ENCODE data around the gene TEKT5. TPM values are rescaled to one million over a fixed set of nuclear protein-coding genes. Genes with fewer than 3 reads are reported as not detected.
"Not testable (repeated sequence)": the region's sequence is repeated elsewhere in the genome, so short reads cannot be mapped to it uniquely, and the experiment has no call there.

TEKT5 gene
- polyA plus RNA-seq, 3 donors, result 0.16 TPM; not detected in 2

- Mint-ChIP-seq H3K4me1 (peaks cover 41% of the 10 kb centered on the region), H3K9me3 (peaks cover 0 to 3% (median 0%) of the 10 kb centered on the region in 7 donors), H3K27me3 (ENCODE audit: low read depth in 3 of 3) (peaks cover 2 to 11% (median 8%) of the 10 kb centered on the region in 3 donors), H3K27ac (no peak overlapping the region), H3K36me3 (no peaks in the 10 kb centered on the region), H3K4me3 (no peak overlapping the region)
- H3K27me3 ChIP-seq (ENCODE audit: control insufficient read depth in 2 of 2, insufficient read depth in 2 of 2, low read length in 2 of 2), result peaks cover 0 to 2% of the 10 kb centered on the region in 2 donors
- H3K4me1 ChIP-seq (ENCODE audit: control insufficient read depth in 1 of 2, insufficient read depth in 2 of 2, low read length in 2 of 2), result peaks cover 42 to 57% of the 10 kb centered on the region in 2 donors
- no peaks in the 10 kb centered on the region for H4K20me1 ChIP-seq (ENCODE audit: insufficient read depth, low read length)
- WGBS (ENCODE audit: insufficient coverage), result 100% methylated on average over 1 of the region's 3 CpGs
- no peak overlapping the region for H3K4me3 ChIP-seq (replicated peaks in 1 of 3; ENCODE audit: low read depth in 2 of 3, low read length in 3 of 3)
- no peaks in the 10 kb centered on the region for H3K79me2 ChIP-seq (ENCODE audit: insufficient read depth, low read length)
- no peak overlapping the region for H3K27ac ChIP-seq (ENCODE audit: low read depth in 1 of 2, low read length in 2 of 2)
- H3K4me2 ChIP-seq (replicated peaks; ENCODE audit: extremely low read depth, low read length, poor library complexity, severe bottlenecking), result no peak overlapping the region
- no peak overlapping the region for H2AFZ ChIP-seq (ENCODE audit: insufficient read depth, low read depth, low read length, poor library complexity, severe bottlenecking)
- H3K36me3 ChIP-seq (replicated peaks in 1 of 2; ENCODE audit: control insufficient read depth in 1 of 2, insufficient read depth in 2 of 2, low read length in 2 of 2), result no peaks in the 10 kb centered on the region
- no peak overlapping the region for H3K9ac ChIP-seq (ENCODE audit: insufficient read depth, low read length, poor library complexity, severe bottlenecking)
- DNase-seq, result no peak
- TF ChIP-seq CTCF (IDR thresholded peaks at IDR 0.05), result no peak
- intact Hi-C loops (cut with micrococcal nuclease), result loop anchor here in 1 of 2 donors (10.0 kb wide), 1 partner anchor 242 kb away; no protein-coding TSS in a partner anchor
- no peaks in the 10 kb centered on the region for H3K9me3 ChIP-seq (replicated peaks in 1 of 2; ENCODE audit: control insufficient read depth in 1 of 2, insufficient read depth in 1 of 2, low read length in 2 of 2)
Observed at GRCh38 chr16:10623059-10623458, 71.7 kb downstream of the TEKT5 start.

GRCh38 chr16:10622036-10622921 lies 72.5 kb downstream of the TEKT5 start:
- H3K36me3 ChIP-seq (replicated peaks in 1 of 2; ENCODE audit: control insufficient read depth in 1 of 2, insufficient read depth in 2 of 2, low read length in 2 of 2), result no peaks in the 10 kb centered on the region
- H3K9me3 ChIP-seq (replicated peaks in 1 of 2; ENCODE audit: control insufficient read depth in 1 of 2, insufficient read depth in 1 of 2, low read length in 2 of 2), result no peaks in the 10 kb centered on the region
- no peak overlapping the region for H3K27ac ChIP-seq (ENCODE audit: low read depth in 1 of 2, low read length in 2 of 2)
- no peaks in the 10 kb centered on the region for H3K36me3 Mint-ChIP-seq
- no peaks in the 10 kb centered on the region for H3K79me2 ChIP-seq (ENCODE audit: insufficient read depth, low read length)
- H3K4me3 Mint-ChIP-seq, result no peak overlapping the region
- intact Hi-C loops (cut with micrococcal nuclease), result loop anchor here in 1 of 2 donors (10.0 kb wide), 1 partner anchor 243 kb away; no protein-coding TSS in a partner anchor
- peaks cover 2 to 15% (median 11%) of the 10 kb centered on the region in 3 donors for H3K27me3 Mint-ChIP-seq (ENCODE audit: low read depth in 3 of 3)
- no peaks in the 10 kb centered on the region for H4K20me1 ChIP-seq (ENCODE audit: insufficient read depth, low read length)
- no peak overlapping the region for H3K9ac ChIP-seq (ENCODE audit: insufficient read depth, low read length, poor library complexity, severe bottlenecking)
- H3K9me3 Mint-ChIP-seq, result peaks cover 0 to 3% (median 0%) of the 10 kb centered on the region in 7 donors
- peak overlapping the region in 1 of 7 donors; percentile 71 for H3K27ac Mint-ChIP-seq
- 96% methylated on average over 14 of the region's 19 CpGs for WGBS (ENCODE audit: insufficient coverage)
- no peak overlapping the region for H2AFZ ChIP-seq (ENCODE audit: insufficient read depth, low read depth, low read length, poor library complexity, severe bottlenecking)
- no peak overlapping the region for H3K4me3 ChIP-seq (replicated peaks in 1 of 3; ENCODE audit: low read depth in 2 of 3, low read length in 3 of 3)
- peaks cover 0 to 2% of the 10 kb centered on the region in 2 donors for H3K27me3 ChIP-seq (ENCODE audit: control insufficient read depth in 2 of 2, insufficient read depth in 2 of 2, low read length in 2 of 2)
- H3K4me1 Mint-ChIP-seq, result peaks cover 37% of the 10 kb centered on the region
- H3K4me1 ChIP-seq (ENCODE audit: control insufficient read depth in 1 of 2, insufficient read depth in 2 of 2, low read length in 2 of 2), result peaks cover 34 to 49% of the 10 kb centered on the region in 2 donors
- DNase-seq, result no peak
- no peak for TF ChIP-seq CTCF (IDR thresholded peaks at IDR 0.05)
- no peak overlapping the region for H3K4me2 ChIP-seq (replicated peaks; ENCODE audit: extremely low read depth, low read length, poor library complexity, severe bottlenecking)

- H3K9me3 Mint-ChIP-seq; H3K4me3 Mint-ChIP-seq; H3K9ac ChIP-seq (ENCODE audit: insufficient read depth, low read length, poor library complexity, severe bottlenecking); H2AFZ ChIP-seq (ENCODE audit: insufficient read depth, low read depth, low read length, poor library complexity, severe bottlenecking); H3K27me3 ChIP-seq (ENCODE audit: control insufficient read depth in 2 of 2, insufficient read depth in 2 of 2, low read length in 2 of 2); DNase-seq; H3K27ac Mint-ChIP-seq; H3K4me2 ChIP-seq (replicated peaks; ENCODE audit: extremely low read depth, low read length, poor library complexity, severe bottlenecking); H3K4me3 ChIP-seq (replicated peaks in 1 of 3; ENCODE audit: low read depth in 2 of 3, low read length in 3 of 3); H3K36me3 ChIP-seq (replicated peaks in 1 of 2; ENCODE audit: control insufficient read depth in 1 of 2, insufficient read depth in 2 of 2, low read length in 2 of 2); H3K36me3 Mint-ChIP-seq; H3K79me2 ChIP-seq (ENCODE audit: insufficient read depth, low read length); H3K9me3 ChIP-seq (replicated peaks in 1 of 2; ENCODE audit: control insufficient read depth in 1 of 2, insufficient read depth in 1 of 2, low read length in 2 of 2); H4K20me1 ChIP-seq (ENCODE audit: insufficient read depth, low read length); H3K27ac ChIP-seq (ENCODE audit: low read depth in 1 of 2, low read length in 2 of 2): not testable (repeated sequence)
- Mint-ChIP-seq H3K4me1 (peaks cover 29% of the 10 kb centered on the region), H3K27me3 (ENCODE audit: low read depth in 3 of 3) (peaks cover 2 to 15% (median 14%) of the 10 kb centered on the region in 3 donors)
- peaks cover 25 to 40% of the 10 kb centered on the region in 2 donors for H3K4me1 ChIP-seq (ENCODE audit: control insufficient read depth in 1 of 2, insufficient read depth in 2 of 2, low read length in 2 of 2)
- intact Hi-C loops (cut with micrococcal nuclease), result loop anchor here in 1 of 2 donors (10.0 kb wide), 1 partner anchor 243 kb away; no protein-coding TSS in a partner anchor
- 100% methylated on average over 4 of the region's 7 CpGs for WGBS (ENCODE audit: insufficient coverage)
Observed at GRCh38 chr16:10621216-10621949, 73.3 kb downstream of the TEKT5 start.
